ENCODE measurements around the gene CNOT10. TPM values are rescaled to one million over a fixed set of nuclear protein-coding genes. Genes with fewer than 3 reads are reported as not detected.
"Not testable (repeated sequence)": the region's sequence is repeated elsewhere in the genome, so short reads cannot be mapped to it uniquely, and the experiment has no call there.

Gene CNOT10
- total RNA-seq, 1 donor from 2014 or later = 48.7 TPM

DNA sequence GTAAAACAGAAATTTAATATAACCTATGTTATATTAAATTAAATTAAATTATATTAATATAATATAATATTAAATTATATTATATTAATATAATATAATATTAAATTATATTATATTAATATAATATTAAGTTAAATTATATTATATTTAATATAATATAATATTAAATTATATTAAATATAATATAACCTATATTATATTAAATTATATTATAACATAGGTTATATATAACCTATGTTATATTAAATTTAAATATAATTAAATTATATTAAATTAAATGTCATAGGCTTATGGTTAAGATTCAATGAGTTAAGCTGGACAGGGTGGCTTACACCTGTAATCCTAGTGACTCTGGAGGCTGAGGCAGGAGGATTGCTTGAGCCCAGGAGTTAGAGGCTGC lies 40.6 kb upstream of the CNOT10 start:
- Mint-ChIP-seq H3K27me3 (ENCODE audit: low read depth) (peaks cover 5% of the 10 kb centered on the region), H3K4me3 (no peak overlapping the region), H3K36me3 (no peaks in the 10 kb centered on the region), H3K27ac (no peak overlapping the region), H3K4me1 (peaks cover 2% of the 10 kb centered on the region), H3K9me3 (peaks cover under 1% of the 10 kb centered on the region)
- TF ChIP-seq CTCF (IDR thresholded peaks at IDR 0.05; ENCODE audit: unreplicated experiment) = no peak
- no peak for DNase-seq (ENCODE audit: low spot score in 2 of 2, unreplicated experiment in 2 of 2)

DNA sequence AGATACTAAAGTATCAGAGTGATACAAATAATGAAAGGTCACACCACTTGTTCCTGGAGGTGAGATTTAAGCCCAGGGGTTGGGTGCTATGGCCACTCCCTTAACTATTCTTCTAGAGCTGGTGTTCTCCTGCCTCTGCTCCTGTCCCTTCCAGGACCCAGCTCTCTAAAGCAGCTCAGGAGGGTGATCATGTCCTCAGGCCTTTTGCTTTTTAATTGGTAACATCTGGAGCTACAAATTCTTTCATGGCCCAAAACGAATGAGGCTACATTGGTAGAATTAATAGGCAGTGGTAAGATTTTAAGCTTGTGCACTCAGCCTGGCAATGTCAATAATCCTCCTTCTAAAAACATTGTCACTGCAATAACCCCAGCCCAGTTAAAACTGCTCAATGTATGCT lies 38.2 kb upstream of the CNOT10 start:
- Mint-ChIP-seq H3K27ac (no peak overlapping the region), H3K9me3 (peaks cover 9% of the 10 kb centered on the region), H3K4me3 (no peak overlapping the region), H3K36me3 (no peaks in the 10 kb centered on the region), H3K27me3 (ENCODE audit: low read depth) (peaks cover 4% of the 10 kb centered on the region), H3K4me1 (peaks cover 2% of the 10 kb centered on the region)
- no peak for TF ChIP-seq CTCF (IDR thresholded peaks at IDR 0.05; ENCODE audit: unreplicated experiment)
- no peak for DNase-seq (ENCODE audit: low spot score in 2 of 2, unreplicated experiment in 2 of 2)

GRCh38 chr3:32652337-32653100 lies 32.5 kb upstream of the CNOT10 start:
- DNase-seq (ENCODE audit: low spot score in 2 of 2, unreplicated experiment in 2 of 2); H3K9me3 Mint-ChIP-seq; H3K36me3 Mint-ChIP-seq; H3K27ac Mint-ChIP-seq; H3K4me1 Mint-ChIP-seq; H3K4me3 Mint-ChIP-seq: not testable (repeated sequence)
- peaks cover 18% of the 10 kb centered on the region for H3K27me3 Mint-ChIP-seq (ENCODE audit: low read depth)

DNA sequence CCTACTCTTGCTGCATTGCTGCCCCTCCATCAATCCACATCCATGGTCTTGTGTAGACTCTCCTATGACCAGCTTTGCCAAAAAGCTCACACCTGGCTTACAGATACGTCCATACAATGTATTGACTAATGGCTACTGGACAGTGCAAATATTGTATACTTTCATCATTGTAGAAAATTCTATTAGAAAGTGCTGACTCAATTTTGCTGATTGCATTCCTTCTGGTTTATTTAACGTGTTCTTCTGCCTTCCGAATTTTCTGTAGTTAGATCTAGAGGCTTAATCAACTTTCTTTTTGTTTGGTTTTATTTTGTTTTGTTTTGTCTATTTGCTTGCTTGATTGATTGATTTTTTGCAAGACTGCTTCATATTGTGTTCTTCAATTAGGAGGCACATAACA lies 29.8 kb upstream of the CNOT10 start:
- Mint-ChIP-seq H3K9me3 (peaks cover 4% of the 10 kb centered on the region), H3K27ac (no peak overlapping the region), H3K27me3 (ENCODE audit: low read depth) (peaks cover 22% of the 10 kb centered on the region), H3K4me1 (no peaks in the 10 kb centered on the region), H3K4me3 (no peak overlapping the region), H3K36me3 (no peaks in the 10 kb centered on the region)
- no peak for DNase-seq (ENCODE audit: low spot score in 2 of 2, unreplicated experiment in 2 of 2)
- TF ChIP-seq CTCF (IDR thresholded peaks at IDR 0.05; ENCODE audit: unreplicated experiment) = no peak

DNA sequence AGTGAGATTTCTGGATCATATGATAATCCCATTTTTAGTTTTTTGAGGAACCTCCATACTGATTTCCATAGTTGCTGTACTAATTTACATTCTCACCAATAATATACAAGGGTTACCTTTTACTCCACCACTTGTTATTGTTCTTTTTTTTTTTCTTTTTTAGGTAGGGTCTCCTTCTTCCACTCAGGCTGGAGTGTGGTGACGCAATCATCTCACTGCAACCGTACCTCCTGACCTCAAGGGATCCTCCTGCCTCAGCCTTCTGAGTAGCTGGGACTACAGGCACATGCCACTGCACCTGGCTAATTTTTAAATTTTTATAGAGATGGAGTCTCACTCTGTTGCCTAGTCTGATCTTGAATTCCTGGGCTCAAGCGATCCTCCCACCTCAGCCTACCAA lies 24.4 kb upstream of the CNOT10 start:
- H3K27me3 Mint-ChIP-seq (ENCODE audit: low read depth) = peaks cover 17% of the 10 kb centered on the region
- H3K36me3 Mint-ChIP-seq = no peaks in the 10 kb centered on the region
- TF ChIP-seq CTCF (IDR thresholded peaks at IDR 0.05; ENCODE audit: unreplicated experiment) = no peak
- no peaks in the 10 kb centered on the region for H3K9me3 Mint-ChIP-seq
- no peaks in the 10 kb centered on the region for H3K4me1 Mint-ChIP-seq
- H3K4me3 Mint-ChIP-seq = no peak overlapping the region
- no peak for DNase-seq (ENCODE audit: low spot score in 2 of 2, unreplicated experiment in 2 of 2)
- no peak overlapping the region for H3K27ac Mint-ChIP-seq

DNA sequence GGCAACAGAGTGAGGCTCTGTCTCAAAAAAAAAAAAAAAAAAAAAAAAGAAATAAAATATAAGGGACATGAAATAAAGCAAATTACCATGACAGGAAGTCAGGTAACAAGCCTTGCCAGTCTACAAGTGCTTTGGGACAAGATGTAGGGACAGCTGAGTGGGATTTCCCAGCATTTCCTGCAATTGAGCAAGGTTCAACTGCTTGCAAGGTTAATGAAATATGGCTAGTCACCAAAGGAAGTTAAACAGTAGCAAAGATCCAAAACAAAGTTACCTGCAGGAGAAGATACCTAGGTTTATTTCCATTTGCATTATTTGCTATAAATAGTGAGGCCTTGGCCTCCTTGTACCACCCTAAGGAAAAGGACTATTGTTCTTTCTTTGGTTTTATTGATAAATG lies 22.3 kb upstream of the CNOT10 start:
- Mint-ChIP-seq H3K36me3 (no peaks in the 10 kb centered on the region), H3K9me3 (no peaks in the 10 kb centered on the region), H3K27ac (no peak overlapping the region), H3K4me3 (no peak overlapping the region), H3K4me1 (no peaks in the 10 kb centered on the region), H3K27me3 (ENCODE audit: low read depth) (peaks cover 14% of the 10 kb centered on the region)
- no peak for DNase-seq (ENCODE audit: low spot score in 2 of 2, unreplicated experiment in 2 of 2)
- TF ChIP-seq CTCF (IDR thresholded peaks at IDR 0.05; ENCODE audit: unreplicated experiment) = no peak

Data from mesothelial cell of epicardium (in vitro differentiated cells).